HUES48 (cell line): ENCODE data around the gene IGFBP2.

ENCODE experiments used
- H3K27ac ChIP-seq: one replicate; pipeline ENCODE4 v1.7.0; 2013; ENCODE audit warnings: low read depth, low read length, inconsistent platforms
- H3K27me3 ChIP-seq: 2 replicates; pipeline ENCODE4 v1.6.1; 2013; ENCODE audit warnings: mild to moderate bottlenecking, low read length; ENCODE audit not compliant: control insufficient read depth, insufficient read depth
- H3K36me3 ChIP-seq: 2 replicates; pipeline ENCODE4 v1.6.1; 2013; ENCODE audit warnings: low read length; ENCODE audit not compliant: control insufficient read depth, insufficient read depth
- H3K4me1 ChIP-seq: 2 replicates; pipeline ENCODE4 v1.6.1; 2013; ENCODE audit warnings: mild to moderate bottlenecking, low read length; ENCODE audit not compliant: control insufficient read depth, insufficient read depth
- H3K4me3 ChIP-seq: 2 replicates; pipeline ENCODE4 v1.5.1; 2013; ENCODE audit warnings: mild to moderate bottlenecking, low read depth, low read length
- H3K9ac ChIP-seq: 2 replicates; pipeline ENCODE4 v1.6.1; 2013; ENCODE audit warnings: mild to moderate bottlenecking, low read depth, low read length, moderate library complexity
- H3K9me3 ChIP-seq: 2 replicates; pipeline ENCODE4 v1.6.1; 2013; ENCODE audit warnings: low read length; ENCODE audit not compliant: control insufficient read depth, insufficient read depth

IGFBP2 gene

DNA sequence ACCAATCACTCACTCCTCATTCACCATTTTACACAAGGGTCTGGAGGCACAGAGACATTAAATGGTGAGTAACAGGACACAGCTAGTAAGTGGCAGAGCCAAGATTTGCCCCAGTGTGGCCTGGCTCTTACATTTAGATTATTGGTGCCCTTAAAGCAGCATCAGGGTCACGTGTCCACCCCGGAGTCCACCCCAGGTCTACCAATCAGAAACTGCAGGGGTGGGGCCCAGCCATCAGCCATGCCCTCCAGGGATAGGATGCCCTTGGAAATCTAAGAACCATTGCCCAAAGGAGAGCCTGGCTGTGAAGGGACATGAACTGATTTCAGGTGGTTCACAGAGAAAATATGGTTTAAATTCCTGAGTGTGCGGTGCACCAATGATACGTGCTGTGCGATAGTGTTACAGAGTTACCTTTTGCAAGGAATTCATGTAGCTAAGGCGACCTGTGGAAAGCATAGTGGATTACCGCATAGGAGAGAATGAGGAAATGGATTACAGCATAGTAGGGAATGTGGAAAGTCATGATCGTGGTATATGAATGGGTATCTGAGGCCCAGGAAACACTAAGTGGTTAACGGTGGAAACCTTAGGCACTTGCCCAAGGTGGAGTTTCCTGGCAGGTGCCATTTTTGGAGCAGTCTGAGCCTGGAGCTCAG is 44.3 kb downstream of the IGFBP2 start:
- no peaks in the 10 kb centered on the region for H3K9me3 ChIP-seq
- no peaks in the 10 kb centered on the region for H3K27me3 ChIP-seq
- no peak overlapping the region for H3K27ac ChIP-seq
- no peak overlapping the region for H3K4me3 ChIP-seq
- H3K4me1 ChIP-seq = no peaks in the 10 kb centered on the region
- no peak overlapping the region for H3K9ac ChIP-seq
- no peaks in the 10 kb centered on the region for H3K36me3 ChIP-seq

DNA sequence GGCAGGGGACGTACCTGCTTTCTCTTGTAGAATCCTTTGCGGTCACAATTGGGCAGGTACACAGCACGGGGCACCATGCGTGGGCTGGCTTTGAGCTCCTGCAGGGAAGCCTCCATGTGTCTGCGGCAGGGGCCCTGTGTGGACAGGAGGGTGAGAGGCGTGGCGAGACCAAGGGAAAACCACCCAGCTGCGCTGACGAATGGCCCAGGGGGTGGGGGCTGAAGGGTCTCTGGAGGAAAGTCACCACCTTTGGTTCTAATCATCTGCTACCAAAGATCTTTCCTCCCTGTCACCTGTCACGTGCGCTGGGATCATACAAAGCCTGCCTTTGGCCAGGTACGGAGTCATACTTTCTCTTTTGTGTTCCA is 44.9 kb downstream of the IGFBP2 start:
- Histone ChIP-seq H3K9me3 (no peaks in the 10 kb centered on the region), H3K27me3 (no peaks in the 10 kb centered on the region), H3K9ac (no peak overlapping the region), H3K4me3 (no peak overlapping the region), H3K36me3 (no peaks in the 10 kb centered on the region), H3K27ac (no peak overlapping the region), H3K4me1 (no peaks in the 10 kb centered on the region)

GRCh38 chr2:216678813-216679657 is 45.8 kb downstream of the IGFBP2 start:
- no peaks in the 10 kb centered on the region for H3K4me1 ChIP-seq

DNA sequence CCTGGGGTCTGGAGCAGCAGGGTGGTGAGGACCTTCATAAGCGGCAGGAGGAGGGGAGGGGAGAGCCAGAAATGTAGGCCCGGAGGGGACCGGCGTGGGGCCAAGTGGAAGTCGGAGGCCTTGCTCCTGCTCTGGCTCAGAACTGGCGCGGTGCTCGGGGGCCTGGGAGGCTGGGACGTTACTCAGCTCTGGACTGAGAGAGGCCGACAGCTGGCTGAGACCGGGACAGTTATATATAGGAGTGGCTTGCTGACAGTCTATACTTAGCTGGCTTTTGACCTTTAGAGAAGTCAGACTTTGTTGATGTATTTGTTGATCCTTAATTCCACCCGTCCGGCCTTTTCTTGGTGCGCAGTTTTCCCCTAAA is 46.4 kb downstream of the IGFBP2 start:
- no peaks in the 10 kb centered on the region for H3K9me3 ChIP-seq
- H3K4me1 ChIP-seq = no peaks in the 10 kb centered on the region
- H3K4me3 ChIP-seq = no peak overlapping the region
- H3K27me3 ChIP-seq = no peaks in the 10 kb centered on the region
- H3K27ac ChIP-seq = no peak overlapping the region
- H3K36me3 ChIP-seq = no peaks in the 10 kb centered on the region
- H3K9ac ChIP-seq = no peak overlapping the region

More at GRCh38 chr2:216678813-216679657, 45.8 kb downstream of the IGFBP2 start:
- H3K4me3 ChIP-seq = no peak overlapping the region
- no peaks in the 10 kb centered on the region for H3K9me3 ChIP-seq
- no peak overlapping the region for H3K27ac ChIP-seq
- H3K36me3 ChIP-seq = no peaks in the 10 kb centered on the region
- H3K27me3 ChIP-seq = no peaks in the 10 kb centered on the region
- no peak overlapping the region for H3K9ac ChIP-seq

- no peaks in the 10 kb centered on the region for H3K27me3 ChIP-seq
- H3K9ac ChIP-seq = no peak overlapping the region
- H3K36me3 ChIP-seq = no peaks in the 10 kb centered on the region
- H3K4me3 ChIP-seq = no peak overlapping the region
- H3K27ac ChIP-seq = no peak overlapping the region
- no peaks in the 10 kb centered on the region for H3K4me1 ChIP-seq
- H3K9me3 ChIP-seq = no peaks in the 10 kb centered on the region
These were observed 47.9 kb downstream of the IGFBP2 start for GRCh38 chr2:216680951-216681629.

GRCh38 chr2:216681683-216682082 is 48.5 kb downstream of the IGFBP2 start:
- no peaks in the 10 kb centered on the region for H3K27me3 ChIP-seq
- no peaks in the 10 kb centered on the region for H3K4me1 ChIP-seq
- H3K4me3 ChIP-seq = no peak overlapping the region
- H3K9ac ChIP-seq = no peak overlapping the region
- no peaks in the 10 kb centered on the region for H3K9me3 ChIP-seq
- H3K36me3 ChIP-seq = no peaks in the 10 kb centered on the region
- no peak overlapping the region for H3K27ac ChIP-seq

DNA sequence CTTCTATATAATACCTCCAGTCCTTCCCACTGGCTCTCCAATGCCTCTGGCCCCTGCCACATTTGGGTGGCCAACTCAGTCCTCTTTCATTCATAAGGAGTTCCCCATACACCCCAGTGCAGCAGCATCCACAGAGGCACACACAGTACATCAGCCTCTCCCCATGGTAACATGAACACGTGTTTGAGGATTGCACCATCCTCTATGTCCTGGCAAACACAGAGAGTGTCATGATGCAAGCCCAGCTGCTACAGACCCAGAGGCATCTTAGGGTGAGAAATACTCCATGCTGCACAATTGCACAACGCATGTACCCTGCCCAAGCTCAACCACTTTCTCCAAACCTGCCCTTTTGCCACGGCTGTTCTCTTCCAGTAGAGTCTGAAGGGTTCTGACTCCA is 50.6 kb downstream of the IGFBP2 start:
- Histone ChIP-seq H3K36me3 (no peaks in the 10 kb centered on the region), H3K27ac (no peak overlapping the region), H3K4me3 (no peak overlapping the region), H3K9ac (no peak overlapping the region), H3K4me1 (peaks cover 3% of the 10 kb centered on the region), H3K27me3 (no peaks in the 10 kb centered on the region), H3K9me3 (no peaks in the 10 kb centered on the region)

- H3K4me1 ChIP-seq = peaks cover 8% of the 10 kb centered on the region
- no peaks in the 10 kb centered on the region for H3K36me3 ChIP-seq
- no peaks in the 10 kb centered on the region for H3K9me3 ChIP-seq
- H3K27me3 ChIP-seq = peaks cover 14% of the 10 kb centered on the region
- no peak overlapping the region for H3K9ac ChIP-seq
- no peak overlapping the region for H3K4me3 ChIP-seq
- H3K27ac ChIP-seq = no peak overlapping the region
These were observed 52.2 kb downstream of the IGFBP2 start for GRCh38 chr2:216685327-216685875.

GRCh38 chr2:216687111-216687510 is 53.9 kb downstream of the IGFBP2 start:
- Histone ChIP-seq H3K27me3 (peaks cover 22% of the 10 kb centered on the region), H3K9ac (no peak overlapping the region), H3K4me1 (peaks cover 15% of the 10 kb centered on the region), H3K4me3 (no peak overlapping the region), H3K36me3 (no peaks in the 10 kb centered on the region), H3K27ac (no peak overlapping the region), H3K9me3 (no peaks in the 10 kb centered on the region)

DNA sequence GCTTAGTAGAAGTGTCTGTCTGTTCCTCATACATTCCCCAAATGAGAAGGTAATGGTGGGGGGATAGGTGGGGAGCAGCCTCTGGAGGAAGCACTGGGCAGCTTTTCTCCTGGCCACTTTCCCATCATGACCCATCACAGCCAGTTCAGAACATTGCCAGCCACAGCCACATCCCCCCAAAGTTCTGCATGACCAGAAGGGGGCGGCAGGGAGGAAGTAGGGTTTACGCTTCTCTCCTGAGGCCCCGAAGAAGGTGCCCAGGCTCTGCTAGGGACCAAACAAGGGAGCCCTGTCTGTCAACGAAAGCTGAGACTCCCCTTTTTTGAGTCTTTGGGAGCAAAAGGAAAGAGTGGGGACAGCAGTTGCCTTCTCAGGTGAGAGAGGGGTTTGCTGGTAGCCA is 54.4 kb downstream of the IGFBP2 start:
- no peak overlapping the region for H3K27ac ChIP-seq
- peaks cover 15% of the 10 kb centered on the region for H3K4me1 ChIP-seq
- H3K36me3 ChIP-seq = no peaks in the 10 kb centered on the region
- no peak overlapping the region for H3K4me3 ChIP-seq
- H3K9ac ChIP-seq = no peak overlapping the region
- H3K9me3 ChIP-seq = no peaks in the 10 kb centered on the region
- H3K27me3 ChIP-seq = peaks cover 27% of the 10 kb centered on the region
